COR-L47 (cell line): ENCODE data around the gene NCAPH2.

Experiments
- DNase-seq: peaks from one replicate; lab custom pipeline; 2025; lab: John Stamatoyannopoulos, UW

Gene NCAPH2

DNA sequence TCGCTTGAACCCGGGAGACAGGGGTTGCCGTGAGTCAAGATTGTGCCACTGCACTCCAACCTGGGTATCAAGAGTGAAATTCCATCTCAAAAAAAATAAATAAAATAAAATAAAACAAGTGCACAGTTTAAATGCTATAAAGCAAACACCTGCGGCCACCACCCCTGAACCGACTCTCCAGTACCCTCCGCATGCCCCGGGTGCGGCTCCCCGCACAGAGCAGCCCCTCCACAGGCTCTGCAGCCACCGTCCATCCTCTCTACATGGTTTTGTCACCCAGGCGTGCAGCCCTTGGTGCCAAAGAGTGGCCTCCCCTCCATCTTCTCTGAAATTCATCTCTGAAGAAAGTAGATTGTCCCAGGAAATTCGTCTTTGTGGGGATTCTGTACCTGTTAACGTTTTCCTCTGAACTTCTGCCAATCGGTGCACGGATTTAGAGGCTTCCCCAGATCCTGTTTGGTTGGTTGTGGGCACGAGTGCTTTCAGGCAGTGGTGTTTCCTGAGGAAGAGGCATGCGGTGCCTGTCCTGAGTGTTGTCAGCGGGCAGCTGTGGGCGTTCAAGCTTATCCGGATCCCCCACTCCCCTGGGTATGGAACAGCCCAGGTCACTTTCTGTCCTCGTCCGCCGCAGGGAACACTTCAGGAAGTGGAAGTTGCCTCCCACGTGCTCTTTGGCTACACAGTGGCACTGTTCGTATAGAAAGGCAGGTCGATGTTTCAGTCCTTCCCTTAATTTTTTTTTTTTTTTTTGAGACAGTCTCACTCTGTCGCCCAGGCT, 17.3 kb upstream of the NCAPH2 start:
- no peak for DNase-seq

DNA sequence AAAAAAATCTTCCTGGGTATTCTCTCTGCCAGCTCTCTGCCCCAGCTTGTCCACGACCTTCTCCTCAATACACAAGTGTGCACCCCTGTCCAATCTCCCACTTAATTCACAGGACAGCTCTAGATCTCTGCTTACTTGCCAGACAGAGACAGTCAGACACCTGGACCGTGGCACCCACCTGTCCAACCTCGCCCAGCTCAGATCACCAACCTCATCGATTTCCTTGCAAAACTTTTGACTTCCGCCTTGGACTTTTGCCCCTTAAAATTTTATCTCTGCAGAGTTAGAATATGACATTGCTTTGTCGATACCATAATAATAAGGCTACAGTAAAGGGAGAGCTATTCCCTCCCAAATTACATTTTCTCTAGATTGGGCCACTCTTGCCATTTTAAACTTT, 10.9 kb upstream of the NCAPH2 start:
- no peak for DNase-seq

DNA sequence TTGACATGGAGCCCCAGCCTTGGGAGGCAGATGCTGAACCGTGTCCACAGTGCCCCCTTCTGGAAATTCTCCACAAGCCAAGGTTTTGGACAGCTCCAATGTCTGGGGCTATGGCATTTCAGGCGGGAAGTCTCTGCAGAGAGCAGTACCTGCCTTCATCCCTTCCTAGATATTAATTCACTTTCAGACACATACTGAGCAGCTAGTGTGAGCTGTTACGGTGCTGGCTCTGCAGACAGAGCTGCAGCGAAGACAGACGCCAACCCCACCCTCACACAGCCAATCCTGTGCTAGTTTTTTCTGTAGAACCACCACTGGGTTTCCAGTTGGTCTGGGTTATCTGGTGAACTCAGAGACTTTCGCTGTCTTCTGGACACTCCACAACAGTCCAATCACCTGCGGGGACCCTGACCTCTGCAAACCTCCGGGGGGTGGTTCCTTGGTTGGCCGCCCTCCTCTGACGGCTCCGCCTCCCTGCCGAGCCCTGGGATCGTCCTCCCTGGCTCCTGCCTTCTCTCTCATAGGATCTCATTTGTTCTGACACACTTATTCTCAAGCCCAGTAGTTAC, 9.6 kb upstream of the NCAPH2 start:
- peak; percentile 75 for DNase-seq

DNA sequence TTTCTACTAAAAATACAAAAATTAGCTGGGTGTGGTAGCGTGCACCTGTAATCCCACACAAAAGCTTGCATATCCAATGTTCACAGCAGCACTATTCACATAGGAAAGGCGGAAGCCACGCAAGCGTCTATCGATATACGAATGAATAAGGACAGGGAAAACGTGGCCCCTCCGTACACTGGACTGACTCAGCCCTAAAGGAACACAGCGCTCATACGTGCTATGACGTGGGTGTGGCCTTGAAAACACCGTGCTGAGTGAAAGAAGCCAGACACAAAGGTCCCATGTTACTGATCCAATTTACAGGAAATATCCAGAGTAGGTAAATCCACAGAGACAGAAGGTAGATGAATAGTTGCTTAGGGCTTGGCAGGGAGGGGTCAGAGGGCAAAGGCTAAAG, 7.6 kb upstream of the NCAPH2 start:
- DNase-seq, result no peak

DNA sequence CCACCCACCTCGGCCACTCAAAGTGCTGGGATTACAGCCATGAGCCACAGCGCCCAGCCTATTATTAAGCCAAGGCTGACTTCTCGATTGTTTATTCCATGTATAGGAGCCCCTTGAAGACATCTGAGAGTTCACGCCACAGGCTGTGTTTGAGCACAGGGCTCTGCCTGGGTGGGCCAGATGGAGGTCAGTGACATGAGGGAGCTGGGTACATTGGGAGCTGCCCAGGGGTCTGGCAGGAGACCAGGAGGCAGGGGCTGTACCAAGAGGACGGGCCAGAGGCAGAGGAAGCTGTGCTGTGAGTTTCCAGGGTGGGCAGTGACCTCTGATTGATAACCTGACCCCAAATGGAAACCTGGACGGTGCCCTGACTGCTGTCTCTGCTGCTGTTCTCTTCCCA, 5.9 kb upstream of the NCAPH2 start:
- no peak for DNase-seq

DNA sequence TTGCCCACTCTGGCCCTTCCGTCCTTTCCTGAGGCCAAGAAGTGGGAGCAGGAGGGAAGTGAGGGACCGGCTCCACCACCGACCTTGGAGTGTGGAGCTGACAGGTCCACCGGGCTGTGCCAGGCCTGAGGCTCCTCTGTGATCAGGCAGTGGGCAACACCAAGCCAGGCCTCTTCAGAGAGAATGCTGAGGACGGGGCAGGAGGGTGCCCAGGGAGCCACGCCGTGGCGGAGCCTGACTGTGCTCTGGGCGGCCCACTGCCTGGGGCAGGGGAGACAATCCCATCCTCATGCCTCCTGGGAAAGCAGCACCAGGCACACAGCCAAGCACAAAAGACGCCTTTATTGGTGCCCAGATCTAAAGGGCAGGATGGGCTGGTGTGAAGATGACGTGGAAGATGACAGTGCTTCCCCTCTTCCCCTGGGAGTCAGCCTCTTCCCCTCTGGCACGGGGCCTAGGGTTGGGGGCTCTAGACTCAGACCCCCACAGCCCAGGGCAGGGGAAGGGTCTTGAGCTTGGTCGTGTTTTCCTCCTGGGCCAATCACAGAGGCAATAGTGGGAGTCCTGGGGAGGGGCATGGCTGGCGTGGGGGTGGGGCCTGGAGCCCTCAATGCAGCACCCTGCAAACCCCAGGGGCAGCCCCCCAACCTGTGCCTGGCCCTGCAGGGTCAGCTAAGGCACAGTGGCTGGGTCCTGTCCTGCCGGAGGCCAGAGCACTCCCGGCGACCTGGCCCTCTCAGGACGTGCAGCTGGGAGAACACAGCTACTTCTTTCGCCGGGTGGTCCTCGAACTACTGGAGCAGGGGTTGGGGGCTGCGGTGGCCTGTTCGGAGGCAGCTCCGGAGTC, 5.2 kb upstream of the NCAPH2 start:
- no peak for DNase-seq

DNA sequence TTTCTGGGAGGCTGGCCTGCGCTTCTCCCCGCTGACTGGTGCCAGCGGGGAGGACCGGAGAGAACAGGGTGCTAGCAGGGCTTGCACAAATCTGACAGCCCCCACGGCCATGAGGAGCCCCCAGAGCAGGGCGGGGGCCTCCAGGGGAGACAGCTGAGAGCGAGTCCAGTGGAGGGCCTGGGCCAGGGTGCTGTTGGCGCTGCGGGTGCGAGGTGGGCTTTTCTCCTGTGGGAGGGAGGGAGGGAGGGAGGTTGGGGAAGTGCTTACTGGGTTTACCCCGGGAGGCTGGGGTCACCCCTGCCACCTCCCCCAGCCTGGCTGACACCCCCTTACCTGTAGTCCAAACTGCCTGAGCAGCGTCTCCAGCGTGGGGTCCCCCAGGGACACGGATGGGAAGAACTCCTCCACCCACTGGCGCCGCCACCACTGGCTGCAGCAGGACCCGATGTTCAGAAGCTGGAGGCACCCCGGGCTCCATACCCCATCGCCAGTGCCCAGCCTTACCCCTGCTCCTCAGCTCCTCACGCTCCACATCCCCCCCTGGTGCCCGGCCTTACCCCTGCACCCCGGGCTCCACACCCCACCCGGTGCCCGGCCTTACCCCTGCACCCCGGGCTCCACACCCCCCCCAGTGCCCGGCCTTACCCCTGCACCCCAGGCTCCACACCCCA, 4.4 kb upstream of the NCAPH2 start:
- no peak for DNase-seq

DNA sequence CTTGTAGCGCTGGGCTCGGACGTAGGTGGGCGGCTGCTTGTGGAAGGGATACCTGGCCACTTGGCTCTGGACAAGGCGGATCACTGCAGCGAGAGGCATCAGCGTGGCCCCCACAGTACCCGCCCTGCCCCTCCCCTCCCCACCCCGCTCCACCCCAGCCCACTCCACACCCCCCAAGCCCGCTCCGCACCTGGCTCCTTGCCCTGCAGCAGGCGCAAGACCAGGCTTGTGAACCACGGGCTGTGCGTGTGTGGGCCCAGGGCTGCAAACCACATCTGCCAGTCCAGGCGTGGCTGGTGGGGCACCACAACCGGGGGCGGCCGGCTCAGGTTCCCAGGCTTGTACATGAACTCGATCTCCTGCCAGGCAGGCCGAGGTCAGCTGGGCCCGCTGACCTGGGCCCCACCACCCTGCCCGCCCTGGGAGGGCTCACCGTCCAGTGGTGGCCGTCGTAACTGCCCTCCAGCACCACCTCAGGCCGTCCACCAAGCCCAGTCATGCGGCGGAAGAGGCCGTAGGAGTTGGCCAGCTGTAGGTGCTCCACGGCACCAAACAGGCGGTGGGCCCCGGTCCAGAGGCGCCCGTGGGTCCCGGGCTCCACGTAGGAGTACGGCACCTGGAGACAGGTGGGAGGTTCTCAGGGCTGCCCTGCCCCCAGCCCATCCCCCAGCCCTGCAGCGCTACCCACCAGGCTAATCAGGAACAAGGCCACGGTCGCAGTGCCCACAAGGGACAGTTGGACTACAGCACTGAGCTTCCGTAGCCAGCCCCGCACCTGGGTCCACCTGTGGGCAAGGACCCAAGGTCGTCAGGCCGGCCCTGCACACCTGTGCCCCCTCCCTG, 3.4 kb upstream of the NCAPH2 start:
- DNase-seq, result no peak

DNA sequence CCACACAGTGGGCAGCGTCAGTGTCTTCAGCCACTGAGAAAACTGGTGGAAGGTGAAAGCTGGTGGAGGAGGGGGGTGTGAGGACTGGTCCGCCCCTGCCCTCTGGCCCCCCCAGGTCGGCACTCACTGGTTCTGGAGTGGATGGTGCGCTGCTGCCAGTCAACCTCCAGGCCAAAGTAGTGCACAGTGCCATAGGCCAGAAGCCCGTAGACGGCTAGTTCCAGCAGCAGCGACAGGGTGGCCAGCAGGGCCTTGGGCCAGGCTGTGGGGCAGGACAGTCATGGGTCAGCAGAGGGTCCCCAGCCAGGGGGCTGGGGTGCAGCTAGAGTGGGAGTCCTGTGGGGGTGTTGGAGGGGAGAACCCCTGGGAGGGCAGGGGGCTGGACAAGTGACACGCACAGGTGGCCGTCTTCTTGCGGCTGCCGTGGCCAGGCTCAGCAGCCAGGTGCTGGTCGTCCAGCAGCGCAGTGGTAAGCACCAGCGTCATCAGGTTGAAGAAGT, 2.7 kb upstream of the NCAPH2 start:
- no peak for DNase-seq

DNA sequence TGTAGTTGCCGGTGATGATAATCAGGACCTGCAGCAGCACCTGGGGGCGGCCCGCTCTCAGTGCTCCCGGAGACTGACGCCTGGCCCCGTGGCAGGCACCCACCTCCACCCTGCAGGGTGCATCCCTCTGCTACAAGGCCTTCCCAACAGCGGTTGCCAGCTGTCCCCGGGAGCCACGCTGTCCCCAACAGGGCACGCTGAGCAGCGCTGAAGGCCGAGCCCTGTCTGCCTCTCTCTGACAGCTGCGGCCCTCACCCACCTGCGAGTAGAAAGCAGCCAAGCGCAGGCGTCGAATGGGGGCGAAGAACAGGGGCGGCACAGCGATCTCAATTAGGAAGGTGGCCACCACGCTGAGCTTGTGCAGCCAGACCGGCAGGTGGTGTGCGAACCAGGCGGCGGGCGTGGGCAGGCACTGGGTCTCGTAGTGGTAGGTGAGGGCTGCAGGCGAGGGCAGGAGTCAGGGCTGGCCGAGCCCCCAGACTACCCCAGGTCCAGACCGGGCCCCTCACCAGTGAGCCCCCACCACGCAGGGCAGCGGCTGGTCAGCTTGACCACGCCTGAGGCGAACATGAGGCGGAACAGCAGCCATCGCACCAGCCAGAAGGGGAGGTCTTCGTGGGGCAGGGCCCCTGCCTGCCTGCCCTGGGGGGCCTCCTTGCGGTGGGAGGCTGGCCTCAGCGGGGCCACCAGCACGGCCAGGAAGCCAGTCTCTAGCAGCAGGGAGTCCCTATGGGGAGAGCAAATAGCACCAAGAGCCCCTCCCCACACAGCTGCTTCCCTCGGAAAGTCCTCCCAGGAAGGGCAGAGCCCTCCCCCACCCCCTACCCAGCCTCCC, 2.0 kb upstream of the NCAPH2 start:
- peak; percentile 93 for DNase-seq

DNA sequence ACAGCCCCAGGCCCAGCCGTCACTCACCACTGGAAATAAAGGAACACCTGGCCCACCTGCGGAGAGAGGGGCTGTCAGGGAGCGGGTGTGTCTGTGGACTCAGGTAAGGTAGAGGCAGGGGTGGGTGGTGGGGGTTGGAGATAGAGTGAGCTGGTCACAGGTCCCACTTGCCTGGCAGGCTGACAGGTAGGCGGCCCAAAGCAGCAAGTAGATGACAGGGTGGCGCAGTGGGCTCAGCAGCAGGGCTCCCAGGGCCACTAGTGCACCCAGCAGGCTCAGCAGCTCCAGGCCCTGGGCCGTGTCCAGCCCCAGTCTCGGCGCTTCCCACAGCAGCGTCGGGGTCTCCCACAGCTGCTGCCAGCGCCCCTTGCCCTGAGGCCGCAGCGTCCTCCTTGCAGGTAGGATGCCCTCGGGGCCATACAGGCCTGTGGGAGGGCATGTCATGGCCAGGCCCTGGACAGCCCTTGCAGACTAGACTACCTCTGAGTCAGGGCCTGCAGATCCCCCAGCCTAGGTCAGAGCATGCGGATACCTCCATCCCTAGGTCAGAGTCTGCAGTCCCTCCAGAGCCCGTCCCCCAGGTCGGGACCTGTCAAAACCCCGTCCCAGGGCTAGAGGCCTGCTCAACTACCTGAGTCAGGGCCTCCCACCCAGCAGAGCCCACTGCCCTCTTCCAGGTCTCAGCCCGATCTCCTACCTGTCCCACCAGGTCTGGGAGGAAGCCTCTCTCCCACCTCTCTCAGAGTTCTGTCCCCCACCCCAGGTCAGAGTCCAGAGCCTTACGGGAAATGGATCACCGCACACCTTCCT, 1.2 kb upstream of the NCAPH2 start:
- DNase-seq, result peak; percentile 98

DNA sequence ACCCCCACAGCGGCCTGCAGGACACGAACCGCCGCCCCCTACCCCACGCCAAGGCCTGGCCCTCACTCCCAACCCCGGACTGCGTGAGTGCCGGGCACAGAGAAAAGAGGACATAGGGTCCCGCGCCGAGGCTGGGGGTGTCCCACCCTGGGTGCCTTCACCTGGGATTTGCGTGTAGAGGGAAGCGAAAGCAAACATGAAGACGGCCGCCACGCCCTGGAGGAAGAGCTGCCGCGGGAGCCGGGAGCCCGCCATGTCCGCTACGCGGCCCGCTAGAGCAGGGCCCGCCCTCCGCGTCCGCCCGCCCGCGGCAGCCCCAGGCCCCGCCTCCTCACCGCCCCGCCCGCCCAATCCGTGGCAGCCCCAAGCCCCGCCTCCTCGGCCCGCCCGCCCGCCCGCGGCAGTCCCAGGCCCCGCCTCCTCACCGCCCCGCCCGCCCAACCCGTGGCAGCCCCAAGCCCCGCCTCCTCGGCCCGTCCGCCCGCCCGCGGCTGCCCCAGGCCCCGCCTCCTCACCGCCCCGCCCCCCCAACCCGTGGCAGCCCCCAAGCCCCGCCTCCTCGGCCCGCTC, 518 bp upstream of the NCAPH2 start, which contains the start of gene LMF2:
LMF2 (minus strand) TSS at position 282 of the 570 bp plus-strand sequence; CDS start at position 255, 27 bp downstream.
- DNase-seq, result no peak

DNA sequence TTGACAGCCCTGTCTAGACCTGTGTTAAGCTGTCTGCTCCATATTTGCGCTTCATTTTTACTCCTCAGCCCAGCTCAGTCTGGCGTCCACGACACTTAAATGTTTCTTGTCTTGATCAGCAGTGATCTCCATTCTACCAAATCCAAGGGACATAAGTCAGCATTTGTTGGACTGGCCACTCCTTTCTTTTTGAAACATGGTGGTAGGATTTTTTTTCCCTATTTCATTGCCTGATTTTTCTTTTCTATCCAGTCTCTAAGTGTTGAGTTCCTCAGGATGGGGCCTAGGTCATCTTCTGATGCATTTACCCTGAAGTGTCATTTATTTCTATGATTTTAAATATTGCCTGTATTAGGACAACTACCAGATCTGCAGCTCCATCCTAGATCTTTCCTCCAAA, 873 bp downstream of the NCAPH2 start:
- DNase-seq, result no peak

DNA sequence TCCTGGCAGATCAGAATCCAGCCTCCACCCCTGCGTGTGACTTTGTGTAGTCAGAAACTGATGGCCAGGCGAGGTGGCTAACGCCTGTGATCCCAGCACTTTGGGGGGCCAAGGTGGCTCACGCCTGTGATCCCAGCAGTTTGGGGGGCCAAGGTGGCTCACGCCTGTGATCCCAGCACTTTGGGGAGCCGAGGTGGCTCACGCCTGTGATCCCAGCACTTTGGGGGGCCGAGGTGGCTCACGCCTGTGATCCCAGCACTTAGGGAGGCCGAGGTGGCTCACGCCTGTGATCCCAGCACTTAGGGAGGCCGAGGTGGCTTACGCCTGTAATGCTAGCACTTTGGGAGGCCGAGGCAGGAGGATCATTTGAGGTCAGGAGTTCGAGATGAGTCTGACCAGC, 5.2 kb downstream of the NCAPH2 start:
- DNase-seq, result no peak

DNA sequence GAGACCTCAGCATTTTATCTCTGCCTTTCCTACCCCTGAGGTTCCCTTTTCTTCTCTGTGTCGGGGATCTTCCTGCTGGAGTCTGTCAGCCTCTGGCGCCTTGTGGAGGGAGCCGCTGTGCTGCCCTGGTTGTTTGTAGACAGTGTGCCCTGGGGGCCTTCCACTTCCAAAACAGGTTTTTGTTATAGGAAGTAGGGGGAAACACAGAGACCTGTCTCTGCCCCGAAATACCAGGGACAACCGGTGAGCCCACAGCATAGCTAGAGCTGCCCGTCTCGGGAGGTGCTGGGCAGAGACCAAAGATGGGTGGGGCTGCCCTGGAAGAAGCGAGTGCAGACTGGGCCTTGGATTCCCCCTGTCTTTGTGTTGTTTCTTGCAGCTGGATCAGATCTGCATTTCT, 8.0 kb downstream of the NCAPH2 start:
- no peak for DNase-seq

DNA sequence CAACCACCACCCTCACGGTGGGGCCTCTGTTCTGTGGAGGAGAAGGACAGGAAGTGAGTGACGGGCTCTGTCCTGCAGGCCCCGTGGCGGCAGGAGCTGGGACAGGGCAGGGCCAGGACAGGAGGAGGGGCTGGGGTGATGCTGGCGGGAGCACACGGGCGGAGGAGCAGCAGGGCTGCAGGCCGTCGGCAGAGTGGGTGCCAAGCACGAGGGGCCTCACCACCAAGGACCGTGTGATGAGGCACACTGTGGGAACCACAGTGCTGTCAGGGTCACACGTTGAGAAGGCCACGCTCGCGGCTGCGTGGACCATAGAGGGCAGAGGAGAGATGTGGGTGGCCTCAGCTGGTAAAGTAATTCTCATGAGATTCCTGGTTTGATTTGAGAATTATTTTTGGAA, 8.9 kb downstream of the NCAPH2 start:
- no peak for DNase-seq

DNA sequence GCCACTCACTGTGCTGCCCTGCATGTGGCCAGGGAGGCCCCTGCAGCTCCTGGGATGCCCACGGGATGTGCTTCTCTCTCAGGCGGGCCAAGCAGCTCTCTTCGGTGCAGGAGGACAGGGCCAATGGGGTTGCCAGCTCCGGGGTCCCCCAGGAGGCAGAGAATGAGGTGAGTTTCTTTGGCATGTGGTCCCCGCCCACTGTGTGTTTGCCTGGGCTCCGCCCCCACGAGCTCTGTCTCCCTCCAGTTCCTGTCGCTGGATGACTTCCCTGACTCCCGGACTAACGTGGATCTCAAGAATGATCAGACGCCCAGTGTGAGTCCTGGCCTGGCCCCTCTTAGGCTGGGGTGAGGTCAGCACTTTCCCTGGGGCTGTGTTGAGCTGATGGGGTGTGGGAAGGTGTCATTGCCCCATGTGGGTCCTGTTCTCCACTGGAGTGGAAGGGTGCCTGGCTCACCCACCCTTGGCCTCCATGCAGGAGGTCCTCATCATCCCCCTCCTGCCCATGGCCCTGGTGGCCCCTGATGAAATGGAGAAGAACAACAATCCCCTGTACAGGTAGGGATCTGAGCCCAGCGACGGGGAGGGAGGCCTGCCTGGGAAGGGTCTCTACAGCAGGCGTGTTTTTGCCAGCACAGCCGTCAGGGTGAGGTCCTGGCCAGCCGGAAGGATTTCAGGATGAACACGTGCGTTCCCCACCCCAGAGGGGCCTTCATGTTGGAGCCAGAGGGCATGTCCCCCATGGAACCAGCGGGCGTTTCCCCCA, 9.7 kb downstream of the NCAPH2 start:
- DNase-seq, result no peak

DNA sequence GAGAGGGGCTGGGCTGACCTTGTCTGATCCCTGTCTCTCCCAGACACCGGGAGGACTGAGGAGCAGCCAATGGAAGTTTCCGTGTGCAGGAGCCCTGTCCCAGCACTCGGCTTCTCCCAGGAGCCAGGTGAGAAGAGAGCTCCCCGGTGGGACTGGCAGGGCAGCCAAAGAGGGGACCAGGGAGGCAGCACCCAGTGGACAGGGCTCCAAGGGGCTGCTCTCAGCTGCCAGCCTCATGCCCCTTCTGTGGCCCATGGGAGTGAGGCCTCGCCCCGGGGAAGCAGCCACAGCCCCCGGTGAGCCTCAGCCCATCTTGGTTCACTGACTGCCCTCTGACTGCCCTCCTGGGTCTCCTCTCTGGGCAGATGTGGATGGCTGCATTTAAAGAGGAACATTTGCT, 10.6 kb downstream of the NCAPH2 start:
- no peak for DNase-seq
